GM06990 (cell line): ENCODE results near the gene GPR26.

ENCODE experiments used
- DNase-seq: peaks from one replicate; pipeline ENCODE4 v3.0.0-alpha.2; 2011; ENCODE audit not compliant: insufficient read length; ENCODE audit errors: extremely low read depth
- H3K27me3 ChIP-seq: replicated peaks from 2 replicates; pipeline ENCODE4 v1.6.0; 2011; ENCODE audit warnings: low read length; ENCODE audit not compliant: control insufficient read depth, insufficient read depth
- H3K36me3 ChIP-seq: 2 replicates; pipeline ENCODE4 v1.5.1; 2011; ENCODE audit warnings: low read length; ENCODE audit not compliant: control insufficient read depth, insufficient read depth
- H3K4me3 ChIP-seq: replicated peaks from 2 replicates; pipeline ENCODE4 v1.5.1; 2011; ENCODE audit warnings: low read depth, mild to moderate bottlenecking, control low read depth, low read length
- CTCF ChIP-seq: IDR thresholded peaks from 2 replicates; pipeline ENCODE4 v1.5.1; 2011; ENCODE audit warnings: low read length, control low read depth, mild to moderate bottlenecking, inconsistent platforms; ENCODE audit not compliant: insufficient read depth, poor library complexity, severe bottlenecking

The GPR26 gene

GRCh38 chr10:123706236-123706635 lies 40.1 kb downstream of the GPR26 start:
- no peaks in the 10 kb centered on the region for H3K36me3 ChIP-seq
- DNase-seq: no peak
- no peaks in the 10 kb centered on the region; the same call in 1 of the 2 replicates for H3K27me3 ChIP-seq
- H3K4me3 ChIP-seq: no peak overlapping the region
- no peak for TF ChIP-seq CTCF

GRCh38 chr10:123715546-123715945 lies 49.4 kb downstream of the GPR26 start:
- Histone ChIP-seq H3K36me3 (no peaks in the 10 kb centered on the region), H3K4me3 (no peak overlapping the region), H3K27me3 (no peaks in the 10 kb centered on the region; the same call in 1 of the 2 replicates)
- DNase-seq: no peak
- TF ChIP-seq CTCF: no peak

- DNase-seq: no peak
- Histone ChIP-seq H3K36me3 (no peaks in the 10 kb centered on the region), H3K27me3 (no peaks in the 10 kb centered on the region; the same call in none of the 2 replicates), H3K4me3 (no peak overlapping the region)
- TF ChIP-seq CTCF: no peak
These were observed 51.2 kb downstream of the GPR26 start for GRCh38 chr10:123717336-123717735.

- Histone ChIP-seq H3K36me3 (no peaks in the 10 kb centered on the region), H3K4me3 (no peak overlapping the region), H3K27me3 (no peaks in the 10 kb centered on the region; the same call in none of the 2 replicates)
- no peak for TF ChIP-seq CTCF
- no peak for DNase-seq
These were observed 52.4 kb downstream of the GPR26 start for GRCh38 chr10:123718544-123719060.

GRCh38 chr10:123720536-123720935 lies 54.4 kb downstream of the GPR26 start:
- H3K36me3 ChIP-seq: no peaks in the 10 kb centered on the region
- H3K27me3 ChIP-seq: no peaks in the 10 kb centered on the region; the same call in none of the 2 replicates
- no peak for DNase-seq
- no peak overlapping the region for H3K4me3 ChIP-seq
- no peak for TF ChIP-seq CTCF
